ENCODE data around the gene ANKRD66.
"Not testable (repeated sequence)": the region's sequence is repeated elsewhere in the genome, so short reads cannot be mapped to it uniquely, and the experiment has no call there.

ANKRD66 gene

GRCh38 chr6:46755865-46756264 lies 9.1 kb downstream of the ANKRD66 start:
- no peak for DNase-seq (ENCODE audit: low spot score)

- DNase-seq (ENCODE audit: low spot score), result no peak
Measured at GRCh38 chr6:46756469-46757213, 9.9 kb downstream of the ANKRD66 start.

GRCh38 chr6:46757214-46757596 lies 10.5 kb downstream of the ANKRD66 start:
- DNase-seq (ENCODE audit: low spot score), result no peak

GRCh38 chr6:46758960-46759753 lies 12.4 kb downstream of the ANKRD66 start:
- DNase-seq (ENCODE audit: low spot score), result no peak

- DNase-seq (ENCODE audit: low spot score), result no peak
Measured at GRCh38 chr6:46760925-46761324, 14.2 kb downstream of the ANKRD66 start.

GRCh38 chr6:46763466-46763865 lies 16.7 kb downstream of the ANKRD66 start:
- DNase-seq (ENCODE audit: low spot score), result no peak

- not testable (repeated sequence) for DNase-seq (ENCODE audit: low spot score)
Measured at GRCh38 chr6:46764280-46764679, 17.5 kb downstream of the ANKRD66 start.

- no peak for DNase-seq (ENCODE audit: low spot score)
Measured at GRCh38 chr6:46764961-46765360, 18.2 kb downstream of the ANKRD66 start.

- DNase-seq (ENCODE audit: low spot score), result no peak
Measured at GRCh38 chr6:46772016-46772415, 25.3 kb downstream of the ANKRD66 start.

- DNase-seq (ENCODE audit: low spot score), result no peak
Measured at GRCh38 chr6:46772762-46773161, 26.0 kb downstream of the ANKRD66 start.

GRCh38 chr6:46773201-46773855 lies 26.6 kb downstream of the ANKRD66 start:
- DNase-seq (ENCODE audit: low spot score), result no peak

GRCh38 chr6:46774736-46775135 lies 28.0 kb downstream of the ANKRD66 start:
- not testable (repeated sequence) for DNase-seq (ENCODE audit: low spot score)

- DNase-seq (ENCODE audit: low spot score), result no peak
Measured at GRCh38 chr6:46776070-46776712, 29.5 kb downstream of the ANKRD66 start.

GRCh38 chr6:46777476-46778346 lies 31.0 kb downstream of the ANKRD66 start:
- DNase-seq (ENCODE audit: low spot score), result no peak

- peak; percentile 11 for DNase-seq (ENCODE audit: low spot score)
Measured at GRCh38 chr6:46781478-46782378, 35.0 kb downstream of the ANKRD66 start.

- no peak for DNase-seq (ENCODE audit: low spot score)
Measured at GRCh38 chr6:46784535-46784934, 37.8 kb downstream of the ANKRD66 start.

- DNase-seq (ENCODE audit: low spot score), result no peak
Measured at GRCh38 chr6:46787871-46788540, 41.3 kb downstream of the ANKRD66 start.

- no peak for DNase-seq (ENCODE audit: low spot score)
Measured at GRCh38 chr6:46788791-46789190, 42.1 kb downstream of the ANKRD66 start.

- no peak for DNase-seq (ENCODE audit: low spot score)
Measured at GRCh38 chr6:46789434-46790354, 43.0 kb downstream of the ANKRD66 start.
